ACHN (cell line): Measurements from ENCODE around the gene ERAL1.
"Not testable (repeated sequence)": the region's sequence is repeated elsewhere in the genome, so short reads cannot be mapped to it uniquely, and the experiment has no call there.

Source experiments
- DNase-seq: peaks from one replicate; pipeline ENCODE4 v3.0.0-alpha.2; 2015
- in situ Hi-C: cut with HindIII; loops from 2 replicates; pipeline ENCODE4 v1.10.0; 2017; ENCODE audit warnings: low sequenced_read_pairs, low pct_ligation_motif_present, low pct_unique_long_range_greater_than_20kb

ERAL1 gene

GRCh38 chr17:28846231-28846630, 8.6 kb upstream of the ERAL1 start:
- in situ Hi-C loops = no loop called here

GRCh38 chr17:28846699-28847098, 8.1 kb upstream of the ERAL1 start:
- in situ Hi-C loops, DNase-seq: not testable (repeated sequence)

More at GRCh38 chr17:28846231-28846630, 8.6 kb upstream of the ERAL1 start:
- DNase-seq = no peak

GRCh38 chr17:28848667-28849066, 6.1 kb upstream of the ERAL1 start:
- DNase-seq = peak; percentile 19
- in situ Hi-C loops = not testable (repeated sequence)

GRCh38 chr17:28849281-28849680, 5.5 kb upstream of the ERAL1 start:
- in situ Hi-C loops = no loop called here
- peak; percentile 19 for DNase-seq

GRCh38 chr17:28853295-28853694, 1.5 kb upstream of the ERAL1 start:
- in situ Hi-C loops = no loop called here
- DNase-seq = no peak

GRCh38 chr17:28855336-28855679, 492 bp downstream of the ERAL1 start:
- no peak for DNase-seq
- in situ Hi-C loops = no loop called here

- in situ Hi-C loops = no loop called here
- no peak for DNase-seq
These were observed 1.3 kb downstream of the ERAL1 start for GRCh38 chr17:28856028-28856574.

- no peak for DNase-seq
- in situ Hi-C loops = no loop called here
These were observed 3.3 kb downstream of the ERAL1 start for GRCh38 chr17:28857905-28858800.

GRCh38 chr17:28858801-28859355, 4.1 kb downstream of the ERAL1 start:
- DNase-seq = no peak
- in situ Hi-C loops = no loop called here

- in situ Hi-C loops = no loop called here
- no peak for DNase-seq
These were observed 5.6 kb downstream of the ERAL1 start for GRCh38 chr17:28860363-28860808.

GRCh38 chr17:28861393-28862203, 6.8 kb downstream of the ERAL1 start:
- in situ Hi-C loops = no loop called here
- DNase-seq = no peak

GRCh38 chr17:28862561-28862960, 7.7 kb downstream of the ERAL1 start:
- in situ Hi-C loops = no loop called here
- no peak for DNase-seq

- in situ Hi-C loops = no loop called here
- no peak for DNase-seq
These were observed 9.1 kb downstream of the ERAL1 start for GRCh38 chr17:28863953-28864352.

- no peak for DNase-seq
- in situ Hi-C loops = loop anchor here (5.0 kb wide), 1 partner anchor 33 kb away; no protein-coding TSS in a partner anchor
These were observed 10.4 kb downstream of the ERAL1 start for GRCh38 chr17:28864991-28865849.

GRCh38 chr17:28865946-28866752, 11.3 kb downstream of the ERAL1 start:
- in situ Hi-C loops = loop anchor here (5.0 kb wide), 1 partner anchor 34 kb away; no protein-coding TSS in a partner anchor
- DNase-seq = no peak

GRCh38 chr17:28867276-28867675, 12.5 kb downstream of the ERAL1 start:
- no peak for DNase-seq
- in situ Hi-C loops = loop anchor here (5.0 kb wide), 1 partner anchor 35 kb away; no protein-coding TSS in a partner anchor

- in situ Hi-C loops = no loop called here
- DNase-seq = no peak
These were observed 16.3 kb downstream of the ERAL1 start for GRCh38 chr17:28871056-28871579.
